ENCODE results near the gene DGKH.
"Not testable (repeated sequence)": the region's sequence is repeated elsewhere in the genome, so short reads cannot be mapped to it uniquely, and the experiment has no call there.

GRCh38 chr13:42096222-42096621 lies 47.8 kb downstream of the DGKH start:
- not testable (repeated sequence) for TF ChIP-seq CTCF (IDR thresholded peaks at IDR 0.05); ZFX (IDR thresholded peaks at IDR 0.05; ENCODE audit: borderline replicate concordance)
